Spleen (tissue), 11 donors: ENCODE data around the gene NKAIN2. TPM values are rescaled to one million over a fixed set of nuclear protein-coding genes. Genes with fewer than 3 reads are reported as not detected.

Experiments
- DNase-seq: peaks from one replicate; pipeline ENCODE4 v3.0.0-alpha.2; 2020
- H3K27ac ChIP-seq, 8 donors: fragments of 200-600 bp; sonication (generic) in 7 of 8; 1 replicate in 4 of 8; 2 replicates in 4 of 8; pipeline versions ENCODE4 v1.5.0 to v1.8.0; 2016 to 2021; ENCODE audit warnings: inconsistent platforms in 4 of 8, mild to moderate bottlenecking in 4 of 8, moderate library complexity in 1 of 8
- H3K27me3 ChIP-seq, 7 donors: fragments of 200-600 bp; sonication (generic) in 6 of 7; replicated peaks in 1 of 7; 1 replicate in 4 of 7; 2 replicates in 3 of 7; pipeline versions ENCODE4 v1.5.0 to v1.8.0; 2016 to 2021; ENCODE audit warnings: inconsistent platforms in 3 of 7, mild to moderate bottlenecking in 1 of 7
- H3K36me3 ChIP-seq, 6 donors: fragments of 200-600 bp; sonication (generic) in 5 of 6; 1 replicate in 4 of 6; 2 replicates in 2 of 6; pipeline versions ENCODE4 v1.5.0 to v1.8.0; 2016 to 2021; ENCODE audit warnings: inconsistent platforms in 2 of 6
- H3K4me1 ChIP-seq, 6 donors: fragments of 200-600 bp; sonication (generic) in 5 of 6; 1 replicate in 3 of 6; 2 replicates in 3 of 6; pipeline versions ENCODE4 v1.5.0 to v1.8.0; 2016 to 2021; ENCODE audit warnings: inconsistent platforms in 3 of 6
- H3K4me3 ChIP-seq, 8 donors: fragments of 200-600 bp; sonication (generic) in 7 of 8; 1 replicate in 4 of 8; 2 replicates in 4 of 8; pipeline versions ENCODE4 v1.5.0 to v1.8.0; 2016 to 2021; ENCODE audit warnings: inconsistent platforms in 4 of 8, mild to moderate bottlenecking in 4 of 8, moderate library complexity in 2 of 8
- H3K9me3 ChIP-seq, 8 donors: fragments of 200-600 bp; sonication (generic) in 7 of 8; 1 replicate in 4 of 8; 2 replicates in 4 of 8; pipeline versions ENCODE4 v1.5.0 to v1.8.0; 2016 to 2021; ENCODE audit warnings: inconsistent platforms in 4 of 8
- CTCF ChIP-seq, 11 experiments: fragments of 200-600 bp in 7 of 11; fragments of 450-650 bp in 4 of 11; sonication (generic) in 4 of 11; IDR thresholded peaks in 8 of 11; conservative IDR thresholded peaks in 3 of 11; 1 replicate in 7 of 11; 2 replicates in 4 of 11; pipeline versions ENCODE4 v1.4.0 to v1.8.0; 2016 to 2021; ENCODE audit warnings: antibody characterized with exemption in 11 of 11, inconsistent platforms in 4 of 11, mild to moderate bottlenecking in 1 of 11
- POLR2A ChIP-seq, 3 donors: fragments of 450-650 bp; IDR thresholded peaks; one replicate each; pipeline ENCODE4 v1.5.1; 2017; ENCODE audit warnings: antibody characterized with exemption in 3 of 3, mild to moderate bottlenecking in 1 of 3
- POLR2AphosphoS5 ChIP-seq, 3 donors: sonication (generic); formaldehyde crosslinking; IDR thresholded peaks; one replicate each; pipeline ENCODE4 v1.5.1; 2017; ENCODE audit warnings: antibody characterized with exemption in 3 of 3
- WGBS, 5 donors: extraction: QIAGEN DNeasy Blood & Tissue Kit in 3 of 5; methylation state at CpG; one replicate each; pipeline versions ENCODE4 v1.1.5 to v1.1.7; 2013 to 2018; 5-methylcytosine and 5-hydroxymethylcytosine counted together
- intact Hi-C: fragments of 100-400 bp; cut with DNase I; formaldehyde crosslinking; loops from one replicate; pipeline ENCODE4 v1.15.0; 2023; ENCODE audit warnings: low total_unique reads
- polyA plus RNA-seq, 3 donors: library from polyadenylated mRNA; stranded (reverse); fragments of 200-250 nt; gene quantifications; one replicate each; pipeline ENCODE4 v1.2.1, GENCODE V29; 2013
- total RNA-seq, 7 donors: library from RNA; depleted of rRNA in 3 of 7; stranded (reverse); fragments of >200 nt in 3 of 7; fragmentation: NEBNext Ultra II Directional in 4 of 7; extraction: Animal tissue kit (Norgen Biotek cat#: 25700) in 4 of 7; gene quantifications; one replicate each; pipeline versions ENCODE4 v1.1.0 to v1.2.1, GENCODE V29; 2016 to 2021
- donor health status: healthy with polysubstance abuse.
- donor health status: DM: no; HTN: no; CAD: no; lungs with moderate emphysema.
- donor health status: DM: no; HTN: no; CAD: no.
- donor health status: Bipolar disorder and iron deficiency.
- donor health status: healthy.
- donor health status: DM: no; HTN: no; CAD: no.
- donor health status: DM: yes; HTN: yes; CAD: no.

Gene NKAIN2
- total and polyA plus RNA-seq, 10 donors = 0.13 to 0.51 (median 0.18) TPM; not detected in 4

GRCh38 chr6:124053315-124053714 lies 249.7 kb downstream of the NKAIN2 start:
- Histone ChIP-seq H3K27ac (no peak overlapping the region), H3K36me3 (no peaks in the 10 kb centered on the region)
- 80 to 90% (median 85%) methylated on average over 2 of the region's 2 CpGs for WGBS, 5 donors

GRCh38 chr6:124054034-124054433 lies 250.4 kb downstream of the NKAIN2 start:
- TF ChIP-seq POLR2AphosphoS5 (IDR thresholded peaks at IDR 0.05) (no peak), POLR2A (IDR thresholded peaks at IDR 0.05) (no peak), CTCF (IDR thresholded peaks at IDR 0.05 in 8 of 11, conservative IDR thresholded peaks at IDR 0.05 in 3 of 11) (no peak)
- intact Hi-C loops = no loop called here
- no peaks in the 10 kb centered on the region for H3K27me3 ChIP-seq
- no peaks in the 10 kb centered on the region for H3K4me1 ChIP-seq
- H3K27ac ChIP-seq = no peak overlapping the region
- no peaks in the 10 kb centered on the region for H3K36me3 ChIP-seq
- no peak overlapping the region for H3K4me3 ChIP-seq
- no peak for DNase-seq
- H3K9me3 ChIP-seq = no peaks in the 10 kb centered on the region

More at GRCh38 chr6:124053315-124053714, 249.7 kb downstream of the NKAIN2 start:
- H3K27me3 ChIP-seq = no peaks in the 10 kb centered on the region
- no peak for TF ChIP-seq CTCF (IDR thresholded peaks at IDR 0.05 in 8 of 11, conservative IDR thresholded peaks at IDR 0.05 in 3 of 11)
- no peak for TF ChIP-seq POLR2AphosphoS5 (IDR thresholded peaks at IDR 0.05)
- no peak for TF ChIP-seq POLR2A (IDR thresholded peaks at IDR 0.05)
- no peaks in the 10 kb centered on the region for H3K4me1 ChIP-seq
- H3K9me3 ChIP-seq = no peaks in the 10 kb centered on the region
- DNase-seq = no peak
- intact Hi-C loops = no loop called here
- H3K4me3 ChIP-seq = no peak overlapping the region

- DNase-seq = no peak
- intact Hi-C loops = no loop called here
- no peaks in the 10 kb centered on the region for H3K27me3 ChIP-seq
- H3K27ac ChIP-seq = no peak overlapping the region
- no peaks in the 10 kb centered on the region for H3K36me3 ChIP-seq
- TF ChIP-seq CTCF (IDR thresholded peaks at IDR 0.05 in 8 of 11, conservative IDR thresholded peaks at IDR 0.05 in 3 of 11) = no peak
- TF ChIP-seq POLR2AphosphoS5 (IDR thresholded peaks at IDR 0.05) = no peak
- no peak for TF ChIP-seq POLR2A (IDR thresholded peaks at IDR 0.05)
- H3K4me3 ChIP-seq = no peak overlapping the region
- H3K4me1 ChIP-seq = no peaks in the 10 kb centered on the region
- no peaks in the 10 kb centered on the region for H3K9me3 ChIP-seq
These were observed 251.7 kb downstream of the NKAIN2 start for GRCh38 chr6:124055395-124055794.

GRCh38 chr6:124055963-124056362 lies 252.3 kb downstream of the NKAIN2 start:
- DNase-seq = no peak
- intact Hi-C loops = no loop called here
- Histone ChIP-seq H3K27ac (no peak overlapping the region), H3K4me3 (no peak overlapping the region), H3K4me1 (no peaks in the 10 kb centered on the region), H3K9me3 (no peaks in the 10 kb centered on the region), H3K27me3 (no peaks in the 10 kb centered on the region), H3K36me3 (no peaks in the 10 kb centered on the region)
- TF ChIP-seq POLR2A (IDR thresholded peaks at IDR 0.05) (no peak), POLR2AphosphoS5 (IDR thresholded peaks at IDR 0.05) (no peak), CTCF (IDR thresholded peaks at IDR 0.05 in 8 of 11, conservative IDR thresholded peaks at IDR 0.05 in 3 of 11) (no peak)
- whole genome bisulfite sequencing, 5 donors = 64 to 83% (median 75%) methylated on average over 1 of the region's 1 CpG
